Peyer's patch (tissue), 4 donors: Measurements from ENCODE around the gene MCOLN2. TPM values are rescaled to one million over a fixed set of nuclear protein-coding genes. Genes with fewer than 3 reads are reported as not detected.

Experiments
- DNase-seq, 3 donors: peaks; one replicate each; pipeline ENCODE4 v3.0.0-alpha.2; 2017 to 2019
- H3K27ac ChIP-seq, 4 donors: fragments of 200-600 bp; sonication (generic); one replicate each; pipeline ENCODE4 v1.5.1; 2016 to 2019
- H3K27me3 ChIP-seq, 2 donors: fragments of 200-600 bp; sonication (generic); one replicate each; pipeline ENCODE4 v1.5.1; 2019
- H3K36me3 ChIP-seq, 3 donors: fragments of 200-600 bp; sonication (generic); one replicate each; pipeline ENCODE4 v1.5.1; 2016 to 2019
- H3K4me1 ChIP-seq, 4 donors: fragments of 200-600 bp; sonication (generic); one replicate each; pipeline ENCODE4 v1.5.1; 2016 to 2019
- H3K4me3 ChIP-seq, 4 donors: fragments of 200-600 bp; sonication (generic); 1 replicate in 3 of 4; 2 replicates in 1 of 4; pipeline ENCODE4 v1.5.1; 2016 to 2019; ENCODE audit warnings: mild to moderate bottlenecking in 1 of 4
- H3K9me3 ChIP-seq, 4 donors: fragments of 200-600 bp; sonication (generic); one replicate each; pipeline ENCODE4 v1.5.1; 2016 to 2019; ENCODE audit warnings: mild to moderate bottlenecking in 1 of 4
- POLR2A ChIP-seq, 2 donors: fragments of 450-650 bp; IDR thresholded peaks; one replicate each; pipeline ENCODE4 v1.5.1; 2017; ENCODE audit warnings: antibody characterized with exemption in 2 of 2, mild to moderate bottlenecking in 2 of 2, moderate library complexity in 2 of 2
- total RNA-seq, 4 donors: library from RNA; depleted of rRNA; stranded (reverse); fragments of >200 nt; gene quantifications; one replicate each; pipeline ENCODE4 v1.1.0, GENCODE V29; 2016
- TF ChIP-seq, protein P1 (sequence below), 6 experiments: fragments of 450-650 bp in 4 of 6; fragments of 200-600 bp in 2 of 6; sonication (generic) in 1 of 6; IDR thresholded peaks; one replicate each; pipeline ENCODE4 v1.5.1; 2017 to 2019; ENCODE audit warnings: antibody characterized with exemption in 6 of 6, mild to moderate bottlenecking in 3 of 6, moderate library complexity in 1 of 6

MCOLN2 gene
- total RNA-seq, 4 donors from 2014 or later: 1.7 to 62.7 (median 5.2) TPM

DNA sequence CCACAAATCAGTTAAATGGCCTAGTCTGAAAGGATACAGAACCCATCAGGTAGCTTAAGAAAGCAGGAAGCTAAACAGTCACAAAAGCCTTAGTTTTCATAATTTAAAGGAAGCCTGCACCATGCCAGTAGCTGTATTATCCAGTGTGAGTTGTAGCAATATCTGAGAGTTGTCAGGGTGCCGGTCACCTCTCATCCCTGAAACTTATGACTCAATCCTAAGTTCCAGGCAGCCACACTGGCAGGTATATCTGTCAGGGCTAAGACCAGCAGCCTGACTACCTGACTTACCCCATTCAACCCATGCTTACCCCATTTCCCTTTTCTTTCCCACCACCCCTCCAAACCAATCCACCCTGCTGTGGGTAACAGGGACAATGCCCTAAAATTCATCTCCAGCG is 66.1 kb downstream of the MCOLN2 start:
- Histone ChIP-seq H3K27ac (no peak overlapping the region), H3K9me3 (no peaks in the 10 kb centered on the region), H3K36me3 (no peaks in the 10 kb centered on the region), H3K27me3 (no peaks in the 10 kb centered on the region), H3K4me1 (no peaks in the 10 kb centered on the region), H3K4me3 (no peak overlapping the region)
- TF ChIP-seq POLR2A (IDR thresholded peaks at IDR 0.05): no peak
- TF ChIP-seq, protein P1, sequence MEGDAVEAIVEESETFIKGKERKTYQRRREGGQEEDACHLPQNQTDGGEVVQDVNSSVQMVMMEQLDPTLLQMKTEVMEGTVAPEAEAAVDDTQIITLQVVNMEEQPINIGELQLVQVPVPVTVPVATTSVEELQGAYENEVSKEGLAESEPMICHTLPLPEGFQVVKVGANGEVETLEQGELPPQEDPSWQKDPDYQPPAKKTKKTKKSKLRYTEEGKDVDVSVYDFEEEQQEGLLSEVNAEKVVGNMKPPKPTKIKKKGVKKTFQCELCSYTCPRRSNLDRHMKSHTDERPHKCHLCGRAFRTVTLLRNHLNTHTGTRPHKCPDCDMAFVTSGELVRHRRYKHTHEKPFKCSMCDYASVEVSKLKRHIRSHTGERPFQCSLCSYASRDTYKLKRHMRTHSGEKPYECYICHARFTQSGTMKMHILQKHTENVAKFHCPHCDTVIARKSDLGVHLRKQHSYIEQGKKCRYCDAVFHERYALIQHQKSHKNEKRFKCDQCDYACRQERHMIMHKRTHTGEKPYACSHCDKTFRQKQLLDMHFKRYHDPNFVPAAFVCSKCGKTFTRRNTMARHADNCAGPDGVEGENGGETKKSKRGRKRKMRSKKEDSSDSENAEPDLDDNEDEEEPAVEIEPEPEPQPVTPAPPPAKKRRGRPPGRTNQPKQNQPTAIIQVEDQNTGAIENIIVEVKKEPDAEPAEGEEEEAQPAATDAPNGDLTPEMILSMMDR (IDR thresholded peaks at IDR 0.05): no peak
- no peak for DNase-seq

GRCh38 chr1:84930329-84930728 is 66.6 kb downstream of the MCOLN2 start:
- H3K4me3 ChIP-seq: no peak overlapping the region
- H3K9me3 ChIP-seq: no peaks in the 10 kb centered on the region
- TF ChIP-seq POLR2A (IDR thresholded peaks at IDR 0.05): no peak
- TF ChIP-seq, protein P1 (IDR thresholded peaks at IDR 0.05): no peak
- no peak overlapping the region for H3K27ac ChIP-seq
- H3K4me1 ChIP-seq: no peaks in the 10 kb centered on the region
- no peaks in the 10 kb centered on the region for H3K36me3 ChIP-seq
- no peaks in the 10 kb centered on the region for H3K27me3 ChIP-seq
- no peak for DNase-seq

- H3K4me3 ChIP-seq: no peak overlapping the region
- no peaks in the 10 kb centered on the region for H3K4me1 ChIP-seq
- TF ChIP-seq, protein P1 (IDR thresholded peaks at IDR 0.05): no peak
- TF ChIP-seq POLR2A (IDR thresholded peaks at IDR 0.05): no peak
- H3K36me3 ChIP-seq: no peaks in the 10 kb centered on the region
- no peaks in the 10 kb centered on the region for H3K9me3 ChIP-seq
- no peak for DNase-seq
- H3K27me3 ChIP-seq: no peaks in the 10 kb centered on the region
- no peak overlapping the region for H3K27ac ChIP-seq
Measured at GRCh38 chr1:84929581-84929980, 67.3 kb downstream of the MCOLN2 start.

DNA sequence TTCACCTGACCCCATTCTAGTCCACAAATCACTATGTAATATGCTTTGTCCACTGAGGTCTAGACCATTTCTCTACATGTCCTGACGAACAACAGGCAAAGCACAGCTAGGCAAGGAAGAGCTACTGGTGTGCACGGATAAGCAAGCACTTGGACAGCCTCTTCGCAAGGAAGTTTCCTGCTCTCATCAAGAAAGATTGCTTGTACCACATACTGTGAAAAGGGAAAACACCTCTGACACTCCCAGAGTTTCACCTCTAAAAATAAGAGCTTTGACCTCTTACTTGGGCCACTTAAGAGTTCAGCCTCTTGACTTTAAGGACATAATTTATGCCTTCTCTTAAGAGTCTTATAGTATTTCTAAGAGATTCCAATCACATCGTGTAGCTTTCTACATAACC is 67.9 kb downstream of the MCOLN2 start:
- H3K27ac ChIP-seq: no peak overlapping the region
- H3K4me3 ChIP-seq: no peak overlapping the region
- H3K9me3 ChIP-seq: no peaks in the 10 kb centered on the region
- no peak for DNase-seq
- H3K27me3 ChIP-seq: no peaks in the 10 kb centered on the region
- TF ChIP-seq, protein P1 (IDR thresholded peaks at IDR 0.05): no peak
- TF ChIP-seq POLR2A (IDR thresholded peaks at IDR 0.05): no peak
- H3K36me3 ChIP-seq: no peaks in the 10 kb centered on the region
- H3K4me1 ChIP-seq: no peaks in the 10 kb centered on the region

GRCh38 chr1:84923317-84923716 is 73.6 kb downstream of the MCOLN2 start:
- DNase-seq: no peak
- no peaks in the 10 kb centered on the region for H3K27me3 ChIP-seq
- H3K4me3 ChIP-seq: no peak overlapping the region
- H3K9me3 ChIP-seq: no peaks in the 10 kb centered on the region
- TF ChIP-seq POLR2A (IDR thresholded peaks at IDR 0.05): no peak
- TF ChIP-seq, protein P1 (IDR thresholded peaks at IDR 0.05): no peak
- no peaks in the 10 kb centered on the region for H3K4me1 ChIP-seq
- H3K27ac ChIP-seq: no peak overlapping the region
- H3K36me3 ChIP-seq: no peaks in the 10 kb centered on the region

DNA sequence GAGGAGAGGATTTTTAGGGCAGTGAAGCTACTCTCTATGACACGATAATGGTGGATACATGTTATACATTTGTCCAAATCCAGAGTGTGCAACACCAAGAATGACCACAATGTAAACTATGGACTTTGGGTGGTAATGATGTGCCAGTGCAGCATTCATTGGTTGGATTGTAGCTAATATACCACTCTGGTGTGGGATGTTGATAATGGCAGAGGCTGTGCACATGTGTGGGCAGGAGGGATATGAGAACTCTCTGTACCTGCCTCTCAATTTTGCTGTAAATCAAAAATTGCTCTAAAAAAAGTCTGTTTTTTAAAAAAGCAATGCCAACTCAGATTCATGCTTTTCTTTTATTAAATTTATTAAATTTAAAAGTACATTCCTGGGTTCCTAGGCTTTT is 76.8 kb downstream of the MCOLN2 start:
- no peaks in the 10 kb centered on the region for H3K36me3 ChIP-seq
- no peak for TF ChIP-seq POLR2A (IDR thresholded peaks at IDR 0.05)
- TF ChIP-seq, protein P1 (IDR thresholded peaks at IDR 0.05): no peak
- H3K4me1 ChIP-seq: no peaks in the 10 kb centered on the region
- no peaks in the 10 kb centered on the region for H3K9me3 ChIP-seq
- no peak overlapping the region for H3K27ac ChIP-seq
- no peaks in the 10 kb centered on the region for H3K27me3 ChIP-seq
- H3K4me3 ChIP-seq: no peak overlapping the region
- DNase-seq: no peak
